Thyroid gland (tissue), 4 donors: Measurements from ENCODE around the gene EIF3J.

Experiments
- CTCF ChIP-seq, 6 experiments: fragments of 200-600 bp in 3 of 6; fragments of 450-650 bp in 3 of 6; sonication (generic) in 3 of 6; IDR thresholded peaks; one replicate each; pipeline ENCODE4 v1.5.1; 2016 to 2019; ENCODE audit warnings: antibody characterized with exemption in 6 of 6, mild to moderate bottlenecking in 2 of 6, inconsistent platforms in 1 of 6, moderate library complexity in 1 of 6
- POLR2A ChIP-seq, 2 donors: fragments of 450-650 bp; IDR thresholded peaks; one replicate each; pipeline ENCODE4 v1.6.1; 2017; ENCODE audit warnings: antibody characterized with exemption in 2 of 2, mild to moderate bottlenecking in 2 of 2, moderate library complexity in 1 of 2

DNA sequence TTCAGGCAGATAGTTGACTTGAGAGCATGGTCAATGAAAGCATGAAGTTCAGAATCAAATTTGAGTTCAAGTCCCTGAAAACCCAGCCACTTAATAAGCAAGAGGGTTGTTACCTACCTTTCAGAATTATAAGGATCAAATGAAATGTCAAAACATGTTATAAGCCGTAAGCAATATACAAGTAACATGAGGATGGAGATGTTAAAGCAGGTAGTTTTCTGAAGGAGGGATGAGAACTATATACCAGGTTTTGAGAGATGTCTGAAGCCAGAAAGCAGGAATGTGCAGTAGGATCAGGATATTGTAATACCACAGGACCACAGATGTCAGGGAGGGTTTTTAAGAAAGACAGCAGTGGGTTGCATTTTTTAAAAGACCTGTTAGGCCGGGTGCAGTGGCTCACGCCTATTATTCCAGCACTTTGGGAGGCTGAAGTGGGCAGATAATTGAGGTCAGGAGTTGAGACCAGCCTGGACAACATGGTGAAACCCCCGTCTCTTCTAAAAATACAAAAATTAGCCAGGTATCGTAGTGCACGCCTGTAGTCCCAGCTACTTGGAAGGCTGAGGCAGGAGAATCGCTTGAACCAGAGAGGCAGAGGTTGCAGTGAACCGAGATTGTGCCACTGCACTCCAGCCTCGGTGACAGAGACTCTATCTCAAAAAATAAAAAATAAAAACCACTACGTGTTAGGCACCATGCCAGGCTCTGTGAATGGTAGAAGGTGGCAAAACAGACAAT, 6.9 kb upstream of the EIF3J start:
- no peak for TF ChIP-seq CTCF (IDR thresholded peaks at IDR 0.05)
- no peak for TF ChIP-seq POLR2A (IDR thresholded peaks at IDR 0.05)
